Neutrophil (primary cell): ENCODE data around the gene RBMS3.

Source experiments
- H3K27ac ChIP-seq: fragments of 200-600 bp; sonication (generic); 2 replicates; pipeline ENCODE4 v1.5.1; 2016; ENCODE audit warnings: mild to moderate bottlenecking, moderate library complexity
- H3K27me3 ChIP-seq: fragments of 200-600 bp; sonication (generic); 2 replicates; pipeline ENCODE4 v1.6.0; 2016; ENCODE audit warnings: mild to moderate bottlenecking
- H3K36me3 ChIP-seq: fragments of 200-600 bp; sonication (generic); 2 replicates; pipeline ENCODE4 v1.5.1; 2017
- H3K4me1 ChIP-seq, 2 experiments: fragments of 200-600 bp in 1 of 2; sonication (generic) in 1 of 2; 1 replicate in 1 of 2; 2 replicates in 1 of 2; pipeline versions ENCODE4 v1.5.1 to v1.6.1; 2013 to 2016; ENCODE audit warnings: low read depth in 1 of 2, low read length in 1 of 2, mild to moderate bottlenecking in 1 of 2, moderate library complexity in 1 of 2; ENCODE audit not compliant: control insufficient read depth in 1 of 2, insufficient read depth in 1 of 2
- H3K4me3 ChIP-seq, 2 experiments: fragments of 200-600 bp in 1 of 2; sonication (generic) in 1 of 2; 1 replicate in 1 of 2; 2 replicates in 1 of 2; pipeline ENCODE4 v1.5.1; 2013 to 2016; ENCODE audit warnings: low read depth in 1 of 2, low read length in 1 of 2, mild to moderate bottlenecking in 1 of 2, moderate library complexity in 1 of 2
- H3K9me3 ChIP-seq: fragments of 200-600 bp; sonication (generic); 2 replicates; pipeline ENCODE4 v1.5.1; 2016
- TF ChIP-seq, protein P1 (sequence below): fragments of 200-600 bp; sonication (generic); IDR thresholded peaks from 2 replicates; pipeline ENCODE4 v1.5.1; 2016; ENCODE audit warnings: antibody characterized with exemption

Gene RBMS3

DNA sequence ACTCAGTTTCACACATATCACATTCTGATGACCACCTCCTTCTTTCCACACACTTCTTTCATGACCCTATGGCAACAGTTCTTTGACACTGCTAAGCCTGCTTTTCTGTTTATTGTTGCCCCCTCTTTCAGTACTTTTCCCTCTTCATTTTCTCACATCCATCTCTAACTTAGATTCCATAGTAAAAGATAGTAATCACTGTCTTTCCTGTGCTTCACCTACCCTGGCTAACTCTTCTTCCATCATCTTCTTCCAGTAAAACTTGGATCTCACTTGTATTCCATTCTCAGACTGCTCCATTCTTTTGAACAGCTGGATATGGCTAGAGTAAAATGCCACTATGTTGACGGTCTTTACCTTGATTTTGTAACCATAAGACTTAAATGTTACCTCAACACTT lies 692.9 kb downstream of the RBMS3 start:
- Histone ChIP-seq H3K4me1 (no peaks in the 10 kb centered on the region), H3K4me3 (no peak overlapping the region), H3K36me3 (no peaks in the 10 kb centered on the region), H3K27ac (no peak overlapping the region), H3K9me3 (no peaks in the 10 kb centered on the region), H3K27me3 (no peaks in the 10 kb centered on the region)
- TF ChIP-seq, protein P1, sequence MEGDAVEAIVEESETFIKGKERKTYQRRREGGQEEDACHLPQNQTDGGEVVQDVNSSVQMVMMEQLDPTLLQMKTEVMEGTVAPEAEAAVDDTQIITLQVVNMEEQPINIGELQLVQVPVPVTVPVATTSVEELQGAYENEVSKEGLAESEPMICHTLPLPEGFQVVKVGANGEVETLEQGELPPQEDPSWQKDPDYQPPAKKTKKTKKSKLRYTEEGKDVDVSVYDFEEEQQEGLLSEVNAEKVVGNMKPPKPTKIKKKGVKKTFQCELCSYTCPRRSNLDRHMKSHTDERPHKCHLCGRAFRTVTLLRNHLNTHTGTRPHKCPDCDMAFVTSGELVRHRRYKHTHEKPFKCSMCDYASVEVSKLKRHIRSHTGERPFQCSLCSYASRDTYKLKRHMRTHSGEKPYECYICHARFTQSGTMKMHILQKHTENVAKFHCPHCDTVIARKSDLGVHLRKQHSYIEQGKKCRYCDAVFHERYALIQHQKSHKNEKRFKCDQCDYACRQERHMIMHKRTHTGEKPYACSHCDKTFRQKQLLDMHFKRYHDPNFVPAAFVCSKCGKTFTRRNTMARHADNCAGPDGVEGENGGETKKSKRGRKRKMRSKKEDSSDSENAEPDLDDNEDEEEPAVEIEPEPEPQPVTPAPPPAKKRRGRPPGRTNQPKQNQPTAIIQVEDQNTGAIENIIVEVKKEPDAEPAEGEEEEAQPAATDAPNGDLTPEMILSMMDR = no peak

DNA sequence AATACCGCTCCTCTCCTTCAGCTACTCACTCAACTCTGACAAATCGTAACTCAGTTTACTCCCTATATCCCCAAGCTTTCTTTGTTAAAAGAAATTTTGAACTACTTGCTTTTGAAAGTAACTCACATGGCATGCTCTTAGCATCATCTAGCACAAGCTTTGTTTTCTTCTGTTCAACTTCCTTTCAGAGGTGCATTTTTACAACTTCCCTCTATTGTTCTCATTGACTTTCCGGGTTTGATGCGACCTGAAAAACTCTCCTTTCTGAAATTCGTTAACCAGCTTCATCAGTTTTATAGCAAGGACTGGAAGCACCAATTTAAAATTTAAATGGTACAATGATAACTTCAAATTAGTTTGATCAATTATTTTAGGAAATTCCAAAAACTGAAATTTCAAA lies 696.0 kb downstream of the RBMS3 start:
- TF ChIP-seq, protein P1 = no peak
- H3K9me3 ChIP-seq = no peaks in the 10 kb centered on the region

DNA sequence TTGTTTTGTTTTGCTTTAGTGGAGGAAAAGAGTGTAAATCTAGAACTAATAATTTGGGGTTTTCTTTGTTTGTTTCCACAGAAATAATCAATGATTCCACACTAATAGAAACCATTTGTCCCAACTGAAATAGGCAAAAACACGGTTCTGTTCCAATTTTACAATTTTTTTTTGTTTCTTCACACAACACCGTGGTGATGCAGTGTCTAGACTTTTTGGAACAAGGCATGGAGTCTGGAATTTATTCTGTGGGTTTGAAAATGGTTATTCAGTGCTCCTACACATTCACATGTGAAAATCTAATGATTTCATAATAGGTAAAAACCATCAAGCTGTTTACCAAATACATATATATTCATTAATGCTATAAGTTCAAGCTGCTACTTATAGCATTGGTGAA lies 696.5 kb downstream of the RBMS3 start:
- Histone ChIP-seq H3K9me3 (no peaks in the 10 kb centered on the region), H3K4me1 (no peaks in the 10 kb centered on the region), H3K27ac (no peak overlapping the region), H3K36me3 (no peaks in the 10 kb centered on the region), H3K4me3 (no peak overlapping the region), H3K27me3 (no peaks in the 10 kb centered on the region)
- TF ChIP-seq, protein P1 = no peak

More for the DNA sequence above, 696.0 kb downstream of the RBMS3 start:
- H3K4me1 ChIP-seq = no peaks in the 10 kb centered on the region
- no peaks in the 10 kb centered on the region for H3K27me3 ChIP-seq
- H3K36me3 ChIP-seq = no peaks in the 10 kb centered on the region
- H3K4me3 ChIP-seq = no peak overlapping the region
- no peak overlapping the region for H3K27ac ChIP-seq

DNA sequence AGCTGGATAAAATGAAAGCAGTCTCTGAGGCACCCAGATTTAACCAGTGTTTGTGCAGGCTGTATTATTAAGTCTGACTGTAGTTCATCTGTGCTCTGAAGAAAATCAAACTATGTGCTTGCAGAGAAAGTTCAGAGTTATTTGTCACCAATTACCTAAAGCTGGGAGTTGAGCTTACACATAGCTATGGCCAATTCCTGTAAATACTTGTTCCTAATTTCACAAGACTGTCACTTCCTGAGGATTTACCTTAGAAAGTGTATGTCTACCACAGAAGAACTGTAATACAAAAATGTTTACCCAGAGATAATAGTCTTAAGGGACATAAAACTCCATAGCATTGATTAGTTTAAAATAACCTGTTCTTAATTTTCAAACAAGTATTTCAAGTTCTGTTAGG lies 697.2 kb downstream of the RBMS3 start:
- Histone ChIP-seq H3K4me3 (no peak overlapping the region), H3K9me3 (no peaks in the 10 kb centered on the region), H3K27ac (no peak overlapping the region), H3K27me3 (no peaks in the 10 kb centered on the region), H3K36me3 (no peaks in the 10 kb centered on the region), H3K4me1 (no peaks in the 10 kb centered on the region)
- TF ChIP-seq, protein P1 = no peak

DNA sequence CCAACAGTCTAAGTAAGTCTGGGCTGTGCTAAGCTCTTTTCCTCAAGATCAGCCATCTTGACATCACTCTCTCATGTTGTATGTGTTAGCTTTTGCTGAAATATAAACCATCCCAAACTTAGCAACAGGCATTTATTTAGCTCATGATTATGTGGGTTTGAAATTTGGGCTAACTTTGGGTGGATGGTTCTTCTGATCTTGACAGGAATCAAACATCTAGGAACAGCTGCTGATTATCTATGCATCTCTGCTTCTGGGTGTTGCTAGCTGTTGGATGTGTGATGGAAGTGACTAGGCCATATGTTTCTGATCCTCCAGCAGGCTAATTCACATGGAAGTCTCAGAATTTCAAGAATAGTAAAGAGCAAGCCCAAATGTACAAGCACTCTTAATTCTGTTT lies 710.3 kb downstream of the RBMS3 start:
- no peak overlapping the region for H3K27ac ChIP-seq
- H3K4me1 ChIP-seq = no peaks in the 10 kb centered on the region
- no peaks in the 10 kb centered on the region for H3K36me3 ChIP-seq
- TF ChIP-seq, protein P1 = no peak
- H3K4me3 ChIP-seq = no peak overlapping the region
- H3K27me3 ChIP-seq = no peaks in the 10 kb centered on the region
- no peaks in the 10 kb centered on the region for H3K9me3 ChIP-seq

DNA sequence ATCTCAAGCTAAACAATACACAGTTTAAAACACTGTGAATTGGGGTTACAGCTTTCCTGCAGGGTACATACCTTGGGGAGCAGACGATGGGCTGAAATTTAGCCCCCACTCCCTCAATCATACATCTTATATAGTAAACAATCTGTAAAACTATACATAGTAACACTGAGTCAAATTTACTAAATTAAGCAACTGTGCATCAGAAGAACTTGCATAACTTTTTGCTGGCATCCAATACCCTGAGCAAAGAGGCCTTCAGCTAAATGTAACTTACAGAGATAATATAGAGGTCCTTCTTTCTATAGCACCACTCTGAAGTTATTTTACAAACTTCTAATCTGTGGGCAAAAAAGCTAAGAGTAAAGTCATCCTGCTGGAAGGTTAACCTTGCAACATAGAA lies 721.9 kb downstream of the RBMS3 start:
- no peaks in the 10 kb centered on the region for H3K36me3 ChIP-seq
- H3K27ac ChIP-seq = no peak overlapping the region
- no peaks in the 10 kb centered on the region for H3K9me3 ChIP-seq
- H3K4me3 ChIP-seq = no peak overlapping the region
- peaks cover 0 to 5% of the 10 kb centered on the region in 2 experiments for H3K4me1 ChIP-seq
- TF ChIP-seq, protein P1 = no peak
- no peaks in the 10 kb centered on the region for H3K27me3 ChIP-seq
